SK-N-SH (cell line): ENCODE results near the gene NUDT16.

Source experiments
- CTCF ChIP-seq: fragments of 200-600 bp; sonication (generic); IDR thresholded peaks from 2 replicates; pipeline ENCODE4 v1.6.1; 2017; ENCODE audit warnings: antibody characterized with exemption, mild to moderate bottlenecking, moderate library complexity
- EP300 ChIP-seq, 2 experiments: IDR thresholded peaks; 2 replicates each; pipeline versions ENCODE4 v1.4.0 to v1.6.1; 2012; ENCODE audit warnings: borderline replicate concordance in 1 of 2, low read depth in 1 of 2, low read length in 1 of 2
- EZH2phosphoT487 ChIP-seq: fragments of 200-600 bp; sonication (generic); IDR thresholded peaks from 2 replicates; pipeline ENCODE4 v1.6.1; 2017; ENCODE audit warnings: low read depth, mixed run types, mild to moderate bottlenecking, antibody characterized with exemption, moderate library complexity, borderline replicate concordance
- FOSL2 ChIP-seq: IDR thresholded peaks from 2 replicates; pipeline ENCODE4 v1.4.0; 2012; ENCODE audit warnings: low read depth, mild to moderate bottlenecking, moderate library complexity, borderline replicate concordance
- RAD21 ChIP-seq: IDR thresholded peaks from 2 replicates; pipeline ENCODE4 v1.6.1; 2012; ENCODE audit warnings: mild to moderate bottlenecking, low read length
- REST ChIP-seq: IDR thresholded peaks from 2 replicates; pipeline ENCODE4 v1.6.1; 2012; ENCODE audit warnings: mild to moderate bottlenecking, low read depth, low read length, moderate library complexity
- RFX5 ChIP-seq: IDR thresholded peaks from 2 replicates; pipeline ENCODE4 v1.6.1; 2012; ENCODE audit warnings: mild to moderate bottlenecking, improper control_type of control experiment, low read length
- ZBTB33 ChIP-seq: IDR thresholded peaks from 2 replicates; pipeline ENCODE4 v1.4.0; 2012; ENCODE audit warnings: low read depth, borderline replicate concordance

- TF ChIP-seq RFX5 (no peak), CTCF (no peak), ZBTB33 (no peak), RAD21 (no peak), REST (no peak), FOSL2 (no peak), EP300 (IDR thresholded peaks at IDR 0.05; ENCODE audit: borderline replicate concordance in 1 of 2, low read depth in 1 of 2, low read length in 1 of 2) (no peak), EZH2phosphoT487 (no peak)
Observed at GRCh38 chr3:131386429-131387165, 5.0 kb downstream of the NUDT16 start.
